Right renal cortex interstitium (tissue), 3 donors: ENCODE results near the gene GPS2. TPM values are rescaled to one million over a fixed set of nuclear protein-coding genes. Genes with fewer than 3 reads are reported as not detected.
"Not testable (repeated sequence)": the region's sequence is repeated elsewhere in the genome, so short reads cannot be mapped to it uniquely, and the experiment has no call there.

Source experiments
- DNase-seq, 3 donors: peaks; one replicate each; pipeline ENCODE4 v3.0.0-alpha.2; 2013; ENCODE audit warnings: low read depth in 3 of 3, low spot score in 2 of 3
- polyA plus RNA-seq, 3 donors: library from polyadenylated mRNA; unstranded; fragments of 120-200 nt; gene quantifications; one replicate each; pipeline ENCODE4 v1.2.1, GENCODE V29; 2013; ENCODE audit not compliant: insufficient read length in 3 of 3

The GPS2 gene
- polyA plus RNA-seq, 3 donors: 85.8 to 96.1 (median 87.8) TPM

DNA sequence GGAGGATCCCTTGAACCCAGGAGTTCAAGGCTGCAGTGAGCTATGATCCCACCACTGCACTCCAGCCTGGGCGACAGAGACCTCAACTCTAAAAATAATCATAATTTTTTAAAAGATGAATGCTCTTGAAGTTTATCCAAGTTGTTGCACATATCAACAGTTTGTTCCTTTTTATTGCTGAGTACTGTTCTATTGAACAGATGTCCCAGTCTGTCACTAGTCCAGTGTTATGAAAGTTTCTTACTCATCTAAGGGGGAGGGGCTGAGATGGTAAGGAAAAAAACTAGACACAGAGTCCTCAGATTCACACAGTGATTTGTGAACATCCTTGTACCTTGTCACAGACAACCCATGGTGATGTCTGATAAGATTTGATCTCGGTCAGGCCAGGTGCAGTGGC lies 25.0 kb upstream of the GPS2 start:
- no peak for DNase-seq

DNA sequence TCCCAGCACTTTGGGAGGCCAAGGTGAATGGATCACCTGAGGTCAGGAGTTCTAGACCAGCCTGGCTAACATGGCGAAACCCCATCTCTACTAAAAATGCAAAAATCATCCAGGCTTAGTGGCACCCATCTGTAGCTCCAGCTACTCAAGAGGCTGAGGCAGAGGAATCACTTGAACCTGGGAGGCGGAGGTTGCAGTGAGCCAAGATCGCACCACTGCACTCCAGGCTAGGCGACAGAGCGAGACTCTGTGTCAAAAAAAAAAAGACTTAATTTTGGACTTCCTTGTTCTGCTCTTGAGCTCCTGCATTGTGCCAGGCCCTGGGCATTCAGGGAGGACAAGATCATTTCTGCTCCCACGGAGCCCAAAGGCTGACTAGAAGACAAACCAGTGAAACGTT lies 22.4 kb upstream of the GPS2 start:
- not testable (repeated sequence) for DNase-seq

DNA sequence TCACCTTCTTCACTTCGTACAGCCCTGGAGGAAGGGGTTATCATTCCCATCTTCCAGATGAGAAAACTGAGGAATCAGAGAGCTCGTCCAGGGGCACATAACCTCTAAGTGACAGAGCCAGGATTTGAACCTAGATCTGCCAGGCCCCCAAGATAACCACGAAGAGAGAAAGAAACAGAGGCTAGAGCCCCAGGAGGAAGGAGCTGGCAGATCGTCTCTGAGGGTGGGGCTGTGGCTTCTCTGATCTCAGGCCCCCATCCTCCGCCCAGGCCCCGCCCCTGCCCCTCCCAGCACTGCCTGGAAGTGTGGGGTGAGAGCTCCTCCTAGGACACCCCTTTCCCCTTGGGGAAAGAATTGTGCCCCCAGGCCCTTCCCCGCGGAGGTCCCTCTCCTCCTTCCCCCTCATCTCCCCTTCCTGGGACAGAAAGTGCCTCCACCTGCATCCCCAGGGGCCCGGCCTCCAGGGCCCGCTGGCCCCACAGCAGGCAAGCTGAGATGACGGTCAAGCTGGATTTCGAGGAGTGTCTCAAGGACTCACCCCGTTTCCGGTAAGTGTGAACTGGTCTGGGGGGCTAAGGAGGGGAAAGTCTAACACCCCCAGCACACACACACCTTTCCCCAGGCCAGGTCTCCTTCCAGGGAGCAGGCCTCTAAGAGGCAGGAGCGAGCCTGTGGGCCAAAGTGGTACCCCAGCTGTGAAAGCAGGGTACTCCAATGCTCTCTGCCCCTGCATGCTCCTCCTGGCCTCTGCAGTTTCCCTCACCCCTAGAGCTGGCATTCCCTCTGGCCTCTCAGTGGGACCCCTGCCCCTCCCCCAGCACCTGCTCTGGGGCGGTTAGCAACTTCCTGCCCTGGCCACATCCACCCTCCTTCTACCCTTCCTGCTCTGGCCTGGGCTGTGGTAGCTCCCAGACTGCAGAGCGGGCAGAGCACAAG lies 21.3 kb upstream of the GPS2 start, which contains the start of gene ACAP1:
ACAP1 (plus strand) TSS at position 290 of the 936 bp plus-strand sequence; CDS start at position 496, 206 bp downstream.
- DNase-seq: no peak

DNA sequence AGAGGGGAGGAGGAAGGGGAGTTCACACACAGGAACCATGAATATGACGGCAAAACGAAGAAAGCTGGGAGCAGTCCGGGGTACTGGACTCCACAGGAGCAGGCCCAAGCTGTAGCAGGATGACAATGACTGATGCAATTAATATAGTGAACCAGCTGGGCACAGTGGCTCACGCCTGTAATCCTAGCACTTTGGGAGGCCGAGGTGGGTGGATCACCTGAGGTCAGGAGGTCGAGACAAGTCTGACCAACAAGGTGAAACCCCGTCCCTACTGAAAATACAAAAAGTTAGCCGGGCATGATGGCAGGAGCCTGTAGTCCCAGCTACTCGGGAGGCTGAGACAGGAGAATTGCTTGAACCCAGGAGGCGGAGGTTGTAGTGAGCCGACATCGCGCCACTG lies 20.6 kb upstream of the GPS2 start:
- not testable (repeated sequence) for DNase-seq

DNA sequence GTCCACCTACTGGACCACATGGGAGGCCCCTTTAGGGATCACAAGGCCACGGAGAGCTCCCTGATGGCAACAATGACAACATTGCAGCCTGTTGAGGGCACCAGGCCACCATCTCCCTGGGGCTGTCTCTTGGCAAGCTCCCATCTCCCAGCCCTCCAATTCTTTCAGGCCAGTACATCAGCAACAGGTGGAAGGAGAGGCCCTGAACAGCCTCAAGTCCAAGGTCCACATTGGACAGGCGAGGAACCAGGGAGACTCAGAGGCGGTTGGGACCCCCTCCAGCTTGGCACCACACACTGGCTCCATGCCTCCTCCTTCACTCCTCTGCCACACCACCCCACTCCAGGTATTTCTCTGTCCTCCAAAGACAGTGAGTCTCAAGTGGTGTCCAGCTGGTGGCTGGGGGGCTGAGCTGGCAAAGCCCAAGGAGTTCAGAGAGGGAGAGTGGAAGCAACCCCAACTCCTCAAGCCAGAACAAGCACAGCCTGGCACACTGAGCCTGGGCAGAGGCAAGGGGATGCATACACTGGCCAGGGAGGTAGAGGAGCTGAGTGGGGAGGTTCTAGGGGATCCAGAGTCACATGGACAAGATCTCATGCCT lies 19.9 kb upstream of the GPS2 start:
- no peak for DNase-seq

DNA sequence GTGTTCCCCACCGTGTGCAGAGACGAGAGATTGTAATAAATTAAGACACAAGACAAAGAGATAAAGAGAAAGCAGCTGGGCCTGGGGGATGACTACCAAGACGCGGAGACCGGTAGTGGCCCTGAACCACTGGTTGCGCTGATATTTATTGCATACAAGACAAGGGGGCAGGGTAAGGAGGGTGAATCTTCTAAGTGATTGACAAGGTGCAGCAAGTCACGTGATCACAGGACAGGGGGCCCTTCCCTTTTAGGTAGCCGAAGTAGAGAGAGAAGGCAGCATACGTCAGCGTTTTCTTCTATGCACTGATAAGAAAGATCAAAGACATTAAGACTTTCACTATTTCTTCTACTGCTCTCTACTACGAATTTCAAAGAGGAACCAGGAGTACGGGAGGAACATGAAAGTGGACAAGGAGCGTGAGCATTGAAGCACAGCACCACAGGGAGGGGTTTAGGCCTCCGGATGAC lies 17.5 kb upstream of the GPS2 start:
- DNase-seq: not testable (repeated sequence)

DNA sequence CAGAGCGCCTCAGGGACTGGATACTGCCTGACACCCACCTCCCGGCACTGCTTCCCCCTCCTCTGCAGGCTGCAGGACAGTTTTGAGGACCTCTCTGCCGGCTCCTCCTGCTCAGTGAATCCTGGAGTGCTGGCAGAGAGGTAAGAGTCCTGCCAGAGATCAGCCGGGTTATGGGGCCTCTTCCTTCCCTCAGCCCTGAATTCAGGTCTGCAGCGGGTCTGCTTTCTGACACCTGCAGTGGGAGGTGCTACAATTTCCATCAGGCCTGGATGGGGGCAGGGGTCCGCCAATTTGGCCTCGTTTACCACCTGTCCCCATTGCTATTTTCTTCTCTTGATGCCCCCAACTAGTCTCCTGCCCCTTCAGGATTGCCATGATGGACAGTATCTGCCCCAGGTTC lies 17.0 kb upstream of the GPS2 start:
- no peak for DNase-seq

DNA sequence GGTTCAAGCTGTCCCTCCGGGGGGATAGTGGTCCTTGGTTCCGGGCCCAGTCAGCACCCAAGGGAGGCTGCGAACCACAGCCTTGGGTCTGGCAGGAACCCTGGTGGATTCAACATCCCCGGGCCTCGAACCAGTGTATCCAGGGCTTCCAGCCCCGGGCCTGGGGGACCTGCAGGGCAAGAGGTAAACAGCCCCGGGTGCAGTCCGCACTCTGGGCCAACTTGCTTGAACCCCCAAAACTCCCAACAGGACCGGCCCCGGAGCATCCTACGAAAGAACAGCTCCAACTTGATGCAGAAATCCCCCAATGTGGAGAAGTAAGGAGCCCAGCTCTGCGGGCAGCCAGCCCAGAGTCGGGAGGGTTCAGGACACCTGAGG lies 15.5 kb upstream of the GPS2 start:
- DNase-seq: no peak

DNA sequence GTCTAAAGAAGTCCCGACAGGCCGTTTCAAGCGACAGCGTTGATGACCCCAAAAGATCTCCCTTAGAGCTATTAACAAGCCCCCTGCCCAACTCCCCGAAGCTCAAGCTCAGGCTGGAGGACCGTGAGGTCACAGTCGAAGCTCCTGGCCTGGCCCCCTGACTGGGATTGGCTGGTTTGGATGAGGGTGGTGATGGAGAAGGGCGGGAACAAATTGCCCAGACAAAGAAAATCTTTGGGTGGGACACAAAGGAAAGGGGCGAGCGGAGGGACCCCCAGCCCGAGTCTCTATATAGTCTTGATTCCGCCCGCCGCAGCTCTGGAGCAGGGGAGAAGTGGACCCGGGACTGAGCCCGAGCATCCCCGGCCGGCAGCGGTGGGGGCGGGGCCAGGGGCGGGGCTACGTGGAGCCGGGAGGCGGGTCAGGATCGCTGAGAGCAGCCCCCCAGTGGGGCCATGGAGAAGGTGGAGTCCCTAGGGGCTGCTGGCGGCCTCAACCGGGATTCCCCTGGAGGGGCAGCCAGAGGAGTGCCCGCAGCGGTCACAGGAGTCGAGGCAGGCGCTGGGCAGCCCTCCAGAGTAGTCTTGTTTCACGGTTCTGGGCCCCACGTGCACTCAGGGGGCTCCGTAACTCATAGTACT lies 15.0 kb upstream of the GPS2 start:
- no peak for DNase-seq

DNA sequence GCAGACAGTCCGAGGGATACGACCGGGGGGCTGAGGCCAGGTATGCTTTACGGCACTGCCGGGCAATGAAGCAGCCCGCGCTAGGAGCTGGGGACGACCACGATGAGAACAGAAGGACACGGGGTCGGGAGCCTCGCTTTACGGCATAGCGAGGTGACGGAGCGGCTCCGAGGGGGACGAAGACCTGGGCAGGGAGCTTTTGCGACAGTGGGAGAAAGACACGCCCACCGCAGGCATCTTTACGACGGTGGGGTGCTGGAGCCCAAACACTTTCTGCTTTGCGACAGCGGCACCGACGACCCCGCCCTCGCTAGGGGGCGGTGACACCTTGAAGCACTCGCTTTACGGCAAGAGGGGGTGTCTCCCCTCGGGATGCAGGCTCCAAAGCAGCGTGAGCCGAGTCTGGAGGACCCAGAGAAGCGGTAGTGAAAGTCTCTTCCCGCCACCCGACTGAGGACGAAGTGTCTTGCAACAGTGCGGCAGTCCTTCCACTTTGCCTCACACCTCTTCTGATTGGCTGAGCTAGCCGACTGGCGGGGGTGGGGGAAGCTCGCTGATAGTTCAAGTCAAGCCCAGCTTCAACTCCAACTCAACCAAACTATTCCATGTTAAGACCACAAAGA lies 14.3 kb upstream of the GPS2 start:
- peak; percentile 95 to 98 (median 98) for DNase-seq

DNA sequence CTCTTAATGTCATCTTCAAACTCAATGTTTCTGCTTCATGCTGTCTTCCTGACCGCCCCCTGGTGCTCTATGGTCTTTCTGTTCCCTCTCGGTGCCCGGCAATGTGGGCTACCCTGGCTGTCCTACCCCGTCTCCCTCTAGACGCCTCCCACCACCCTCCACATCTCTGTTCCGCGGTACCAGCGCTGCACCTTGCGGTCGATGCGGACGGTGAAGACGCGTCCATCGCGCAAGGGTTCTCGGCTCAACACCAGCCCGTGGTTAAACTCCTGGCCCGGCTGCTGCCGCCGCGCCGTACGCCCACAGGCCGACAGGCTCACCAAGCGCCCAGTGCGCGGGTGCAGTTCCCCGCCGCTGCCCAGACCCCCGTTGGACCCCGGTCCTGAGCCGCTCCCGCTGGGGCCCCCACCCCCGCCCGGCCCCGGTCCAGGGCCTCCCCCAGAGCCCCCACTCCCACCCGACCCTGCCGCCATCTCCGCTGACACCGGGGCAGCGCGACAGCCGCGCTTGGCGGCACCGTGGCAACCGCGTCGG lies 13.7 kb upstream of the GPS2 start, which contains the start of gene NEURL4:
NEURL4 (minus strand) TSS at position 496 of the 534 bp plus-strand sequence; CDS start at position 473, 23 bp downstream.
- DNase-seq: no peak

DNA sequence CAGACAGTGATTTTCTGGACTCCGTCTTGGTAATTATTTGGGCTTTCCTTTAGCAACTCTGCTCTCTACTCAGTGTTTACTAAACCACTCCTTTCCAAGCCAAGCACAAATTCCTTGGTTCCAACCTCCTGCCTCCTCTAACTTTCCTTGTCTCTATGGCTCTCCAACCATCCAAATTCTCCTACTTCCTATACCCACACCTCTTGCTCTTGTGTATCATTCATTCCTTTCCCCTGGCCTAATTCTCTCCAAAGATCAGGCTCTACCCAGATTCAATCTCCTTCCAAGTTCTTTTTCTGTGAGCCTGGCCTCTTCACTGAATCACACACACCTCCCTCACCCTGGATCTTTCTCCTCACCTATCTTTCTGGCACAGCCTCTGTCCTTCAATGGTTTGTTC lies 12.8 kb upstream of the GPS2 start:
- DNase-seq: no peak

DNA sequence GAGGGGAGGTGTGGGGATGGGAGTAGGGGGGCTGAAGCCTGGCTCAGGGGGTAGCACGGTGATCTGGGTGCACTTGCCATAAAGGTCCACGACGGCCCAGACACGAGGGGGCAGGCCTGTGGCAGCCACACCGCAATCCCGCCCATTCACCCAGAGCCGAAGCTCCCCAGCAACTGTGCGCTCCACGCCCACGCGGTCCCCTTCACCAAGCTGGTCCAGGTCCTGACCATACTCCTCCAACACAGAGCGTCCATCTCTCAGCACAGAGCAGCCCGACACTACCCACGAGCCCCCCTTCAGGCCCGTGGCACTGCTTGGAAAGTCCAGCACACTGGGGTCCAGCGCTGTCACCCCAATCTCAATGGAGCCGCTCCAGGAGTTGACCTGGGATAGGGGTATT lies 12.3 kb upstream of the GPS2 start:
- DNase-seq: no peak

DNA sequence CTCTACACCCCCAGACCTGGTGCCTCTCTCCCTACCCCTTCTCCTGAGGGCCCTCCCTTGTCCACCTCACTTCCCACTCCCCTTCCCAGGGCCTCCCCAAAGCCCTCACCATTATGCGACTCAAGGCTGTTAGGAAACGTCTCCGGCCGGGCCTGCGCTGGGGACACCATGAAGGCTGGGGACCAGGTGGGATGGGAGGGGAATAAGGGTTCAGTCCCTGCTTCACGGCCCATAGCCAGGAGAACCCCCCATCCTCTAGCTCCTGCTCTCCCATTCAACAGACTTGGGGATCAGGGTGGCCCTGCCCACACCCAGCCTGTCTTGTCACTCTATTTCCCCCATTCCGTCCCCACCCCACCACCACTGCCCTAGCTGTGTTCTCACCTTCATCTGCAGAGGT lies 11.9 kb upstream of the GPS2 start:
- no peak for DNase-seq

DNA sequence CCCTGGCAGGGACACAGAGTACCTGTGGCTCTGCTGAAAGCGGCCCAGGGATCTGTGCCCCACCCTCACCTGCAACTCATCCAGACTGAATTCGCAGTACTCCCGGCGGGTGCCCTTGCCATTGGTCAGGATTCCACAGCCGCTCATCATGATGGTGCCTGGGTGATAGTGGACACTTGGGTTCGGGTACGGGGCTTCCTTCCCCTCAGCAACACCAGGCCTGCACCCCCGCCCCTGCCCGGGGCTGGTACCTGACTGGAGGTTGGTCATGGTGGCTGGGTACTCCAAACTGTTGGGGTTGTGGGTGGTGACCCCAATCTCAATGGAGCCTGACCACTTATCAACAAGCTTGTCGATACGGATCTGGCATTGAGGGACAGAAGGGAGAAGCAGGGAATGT lies 11.0 kb upstream of the GPS2 start:
- no peak for DNase-seq

DNA sequence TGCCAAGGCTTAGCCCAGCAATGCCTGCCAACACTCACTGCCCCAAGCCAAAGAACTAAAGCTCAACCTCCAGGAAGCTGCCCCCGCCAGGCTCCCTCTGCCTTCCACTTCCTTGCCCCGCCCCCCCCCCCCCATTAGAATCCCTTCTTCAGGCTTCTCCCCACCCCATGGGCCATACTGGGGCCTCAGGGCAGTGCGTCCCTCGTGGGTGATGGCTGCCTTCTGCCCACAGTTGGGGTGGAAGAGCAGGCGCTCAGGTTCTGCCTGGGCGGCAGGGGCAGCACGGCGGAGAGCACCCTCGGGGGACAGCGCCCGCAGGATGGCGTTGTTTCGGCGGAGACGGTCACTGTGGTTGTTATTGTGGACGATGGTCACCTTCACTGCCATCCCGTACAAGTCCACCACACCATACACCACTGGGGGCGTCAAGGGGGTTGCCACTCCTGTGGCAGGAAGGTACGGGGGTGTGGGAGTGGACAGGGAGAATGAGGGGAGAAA lies 9.9 kb upstream of the GPS2 start:
- no peak for DNase-seq

DNA sequence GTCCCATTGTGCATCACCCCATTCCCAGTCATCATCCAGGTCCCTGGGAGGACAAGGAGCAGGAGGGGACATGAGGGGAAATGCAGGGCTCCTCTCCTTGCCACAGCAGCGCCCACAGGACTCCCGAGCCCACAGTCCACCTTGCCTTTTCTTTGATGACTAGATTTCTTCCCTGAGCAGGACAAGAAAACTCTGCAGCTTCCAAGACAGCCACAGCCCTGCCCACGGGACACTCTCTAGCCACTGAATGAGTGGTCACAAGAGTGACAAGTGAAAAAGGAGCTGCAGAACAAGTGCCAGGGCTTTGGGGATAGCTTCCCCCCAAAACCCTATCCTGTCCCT lies 9.2 kb upstream of the GPS2 start:
- DNase-seq: no peak

DNA sequence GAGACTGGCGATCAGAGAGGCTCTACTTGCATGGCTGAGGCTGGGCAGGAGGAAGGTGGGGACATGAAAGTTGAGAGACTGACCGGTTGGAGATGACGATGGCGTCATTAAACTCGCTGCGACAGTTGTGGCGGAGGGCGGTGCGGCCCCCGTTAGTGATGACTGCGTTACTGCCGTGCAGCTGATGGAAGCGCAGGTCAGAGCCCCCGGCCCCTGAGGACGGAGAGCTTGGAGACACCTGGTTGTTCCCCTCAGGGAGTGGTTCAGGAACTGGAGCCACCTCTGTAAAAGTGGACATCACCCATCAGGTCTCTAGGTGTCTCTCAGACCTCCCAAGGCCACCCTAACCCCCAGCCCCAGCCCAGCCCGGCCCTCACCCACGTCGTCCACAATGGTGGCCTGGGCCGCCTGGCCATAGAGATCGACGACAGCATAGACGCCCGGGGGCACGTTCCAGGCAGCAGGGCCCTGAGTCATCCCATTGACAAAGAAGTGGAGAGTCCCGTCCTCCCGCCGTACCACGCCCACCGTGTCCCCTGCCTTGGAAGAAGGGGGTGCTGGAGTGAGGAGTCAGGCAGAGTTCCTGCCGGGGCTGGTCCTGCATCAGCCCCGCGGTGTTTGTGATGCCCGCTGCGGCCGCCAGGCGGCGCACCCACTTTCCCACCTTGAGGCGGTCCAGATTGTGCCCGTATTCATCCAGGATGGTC lies 8.7 kb upstream of the GPS2 start:
- no peak for DNase-seq

DNA sequence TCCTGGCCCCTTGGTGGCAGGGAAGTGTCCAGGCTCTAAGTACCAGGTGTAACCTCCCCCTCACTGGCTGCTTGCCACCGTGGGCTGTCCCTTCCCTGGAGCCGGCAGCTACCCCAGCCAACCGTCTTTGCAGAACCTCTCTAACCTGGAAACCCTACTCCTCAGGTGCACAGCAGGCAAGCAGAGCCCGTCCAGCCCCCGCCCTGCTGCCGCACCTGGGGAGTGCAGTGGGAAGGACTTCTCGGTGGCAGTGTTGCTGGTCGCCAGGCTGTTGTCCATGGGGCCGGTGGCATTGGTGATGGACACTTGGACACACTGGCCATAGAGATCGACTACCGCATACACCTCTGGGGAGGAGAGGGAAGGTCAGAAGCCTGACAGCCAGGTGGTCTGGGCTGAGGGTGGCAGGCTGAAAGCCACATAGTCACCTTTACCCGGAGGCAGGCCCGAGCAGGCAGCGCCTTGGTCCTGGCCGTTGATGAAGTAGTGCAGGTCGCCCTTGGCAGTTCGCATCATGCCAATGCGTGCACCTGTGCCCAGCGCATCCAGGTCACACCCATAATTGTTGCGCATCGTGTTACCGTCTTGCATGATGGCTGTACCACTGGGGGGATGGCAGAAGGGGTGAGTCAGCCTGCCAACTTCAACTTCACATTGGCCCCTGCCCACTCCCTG lies 7.5 kb upstream of the GPS2 start:
- DNase-seq: no peak
